SK-N-DZ (cell line): ENCODE results near the gene YLPM1.

ENCODE experiments used
- DNase-seq: peaks from one replicate; pipeline ENCODE4 v3.0.0-alpha.2; 2015; ENCODE audit warnings: low spot score

The YLPM1 gene

DNA sequence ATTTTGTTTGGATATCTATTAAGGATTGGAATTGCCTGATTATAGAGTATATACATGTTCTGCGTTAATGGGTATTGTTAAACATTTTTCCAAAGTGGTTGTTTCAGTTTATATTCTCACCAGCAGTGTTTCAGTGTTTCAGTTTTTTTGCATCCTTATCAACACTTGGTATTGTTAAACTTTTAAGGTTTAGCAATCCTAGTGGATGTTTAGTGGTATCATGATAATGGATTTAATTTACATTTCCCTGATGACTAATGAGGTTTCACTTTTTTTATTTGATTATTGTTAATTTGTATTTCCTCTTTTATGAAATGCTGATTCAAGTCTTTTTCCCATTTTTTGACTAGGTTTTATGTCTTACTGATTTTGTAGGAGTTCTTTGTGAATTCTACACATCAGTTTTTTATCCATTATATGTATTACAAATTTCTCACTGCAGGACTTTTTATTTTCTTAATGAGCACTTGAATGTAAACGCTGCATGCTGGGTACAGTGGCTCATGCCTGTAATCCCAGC lies 23.7 kb downstream of the YLPM1 start:
- DNase-seq = no peak

DNA sequence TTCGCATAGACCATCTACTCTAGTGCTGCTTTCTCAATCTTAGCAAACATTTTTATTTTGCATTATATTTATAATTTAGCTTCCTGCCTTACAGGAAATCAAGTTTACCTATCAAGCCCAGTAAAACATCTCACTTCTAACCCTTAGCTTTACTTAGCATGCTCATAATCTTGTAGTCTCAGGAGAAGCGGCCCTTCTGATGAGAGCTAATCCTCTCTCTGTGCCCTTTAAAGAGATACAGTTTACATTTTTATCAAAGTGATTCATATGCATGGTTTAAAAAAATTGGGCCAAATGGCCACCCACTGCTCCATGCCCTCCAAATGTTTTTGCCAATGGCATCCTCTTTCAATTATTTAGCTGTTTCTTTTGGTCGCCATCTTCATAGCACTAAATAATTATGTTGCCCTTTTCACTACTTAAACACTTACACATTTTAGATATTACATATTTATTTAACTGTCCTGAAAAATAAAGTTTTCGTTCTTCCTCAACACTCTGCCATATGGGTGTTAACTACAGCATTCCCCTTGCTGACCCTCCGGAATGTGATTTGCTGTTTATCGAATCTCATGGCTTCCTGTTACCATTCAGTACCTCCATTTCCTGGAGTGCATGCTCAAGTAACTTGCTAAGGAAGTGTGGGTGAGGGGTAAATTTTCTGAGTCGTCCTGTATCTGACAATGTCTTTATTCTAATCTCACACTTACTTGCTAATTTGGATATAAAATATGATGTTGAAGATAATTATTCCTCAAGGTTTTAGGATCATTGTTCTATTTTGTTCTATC lies 29.3 kb downstream of the YLPM1 start:
- DNase-seq = no peak

DNA sequence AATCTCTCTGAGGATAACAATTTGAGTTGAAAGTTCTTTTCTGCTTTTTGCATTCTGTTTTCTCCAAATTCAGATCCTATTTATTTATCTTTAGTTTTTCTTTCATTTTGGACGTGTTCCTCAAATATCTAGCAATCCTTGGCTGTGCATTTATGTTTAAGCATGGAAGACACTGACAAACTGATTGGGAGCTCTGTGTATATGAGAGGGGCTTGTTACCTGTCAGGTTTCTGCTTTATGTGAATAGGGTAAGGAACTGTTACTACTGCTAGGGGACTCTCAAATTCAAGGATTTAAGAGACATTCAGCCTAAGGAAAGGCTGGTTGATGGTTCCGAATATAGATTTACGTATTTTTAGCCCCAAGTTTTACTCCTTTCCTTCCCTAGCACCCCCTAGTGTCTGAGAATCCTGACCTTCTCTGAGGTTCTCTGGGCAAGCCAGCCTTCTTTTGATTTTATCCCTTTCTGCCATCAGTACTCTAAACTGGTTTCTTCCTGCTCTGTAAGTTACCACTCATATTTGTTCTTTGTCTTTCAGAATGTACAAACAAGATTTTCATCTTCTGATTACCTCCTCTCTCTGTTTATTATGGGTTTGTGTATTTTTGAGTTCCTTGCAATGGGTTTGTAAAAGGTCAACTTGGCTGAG lies 30.5 kb downstream of the YLPM1 start:
- DNase-seq = no peak

DNA sequence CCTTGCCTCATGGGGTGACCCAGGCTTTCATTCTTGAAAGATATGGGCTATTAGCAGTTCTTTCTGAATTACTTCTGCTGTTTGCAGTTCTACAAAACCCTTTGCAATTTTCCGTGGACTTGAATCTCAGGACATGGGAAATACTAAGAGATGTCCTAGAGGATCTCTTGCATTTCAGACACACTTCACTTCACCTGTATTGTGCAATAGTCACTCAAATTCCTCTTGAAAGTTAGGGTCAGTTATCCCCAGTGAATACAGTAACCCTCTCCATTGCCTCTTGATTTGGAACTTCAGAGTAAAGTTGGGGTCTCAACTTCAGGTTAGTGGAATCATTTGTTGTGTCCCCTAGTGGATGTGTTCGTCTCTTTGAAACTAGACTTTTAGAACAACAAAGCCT lies 31.8 kb downstream of the YLPM1 start:
- no peak for DNase-seq

DNA sequence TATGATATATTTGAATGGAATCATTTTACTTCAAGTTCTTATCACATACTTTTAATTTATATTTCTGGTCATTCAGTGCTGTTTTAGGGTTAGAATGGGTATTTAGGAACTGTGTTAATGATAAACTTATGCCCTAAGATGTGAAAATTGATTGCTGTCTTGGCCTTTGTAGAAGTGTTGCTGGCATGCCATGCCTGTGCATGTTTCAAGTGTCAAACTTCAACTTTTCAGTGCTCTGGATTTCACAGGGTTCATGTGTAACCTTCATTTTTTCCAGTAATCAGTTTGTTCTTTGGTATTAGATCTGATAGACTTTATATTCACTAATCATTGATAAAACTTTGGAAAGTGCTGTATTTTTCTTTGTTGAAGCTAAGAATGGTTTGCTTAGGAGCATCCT lies 36.6 kb downstream of the YLPM1 start:
- no peak for DNase-seq

DNA sequence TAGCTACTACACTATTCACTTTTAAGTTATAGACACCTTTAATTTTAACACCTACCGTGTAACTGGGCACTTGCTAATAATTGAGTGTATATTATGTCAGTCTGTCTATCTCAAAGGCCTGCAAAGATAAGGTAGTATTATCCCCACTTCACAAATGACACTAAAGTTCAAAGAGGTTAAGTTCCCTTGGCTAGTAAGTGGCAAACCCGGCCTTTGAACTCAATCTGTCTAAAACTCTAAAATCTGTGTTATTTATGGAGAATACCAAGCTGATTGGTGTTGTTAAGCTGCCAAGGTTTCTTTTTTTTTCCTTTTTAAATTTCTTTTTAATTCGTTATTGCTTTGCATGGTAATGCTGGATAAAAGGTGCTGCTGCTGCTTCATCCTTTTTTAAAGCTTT lies 37.7 kb downstream of the YLPM1 start:
- no peak for DNase-seq

DNA sequence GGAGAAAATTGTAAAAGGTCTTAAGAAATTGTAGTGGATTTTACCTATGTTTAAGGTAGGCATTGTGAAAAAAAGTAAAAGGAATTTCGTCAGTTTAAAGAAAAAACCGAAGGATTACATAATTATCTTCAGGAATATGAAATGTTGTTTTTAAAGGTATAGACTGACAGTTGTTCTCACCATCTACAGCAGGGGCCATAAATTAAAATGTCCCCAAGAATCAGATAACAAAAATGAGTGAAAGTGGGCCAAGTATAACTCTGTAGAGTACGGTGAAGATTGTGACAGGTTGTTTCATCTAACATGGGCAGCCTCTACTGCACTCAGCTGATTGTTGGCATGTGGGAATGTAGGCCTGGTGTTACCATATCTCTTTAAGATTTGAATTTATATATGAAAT lies 38.3 kb downstream of the YLPM1 start:
- no peak for DNase-seq

DNA sequence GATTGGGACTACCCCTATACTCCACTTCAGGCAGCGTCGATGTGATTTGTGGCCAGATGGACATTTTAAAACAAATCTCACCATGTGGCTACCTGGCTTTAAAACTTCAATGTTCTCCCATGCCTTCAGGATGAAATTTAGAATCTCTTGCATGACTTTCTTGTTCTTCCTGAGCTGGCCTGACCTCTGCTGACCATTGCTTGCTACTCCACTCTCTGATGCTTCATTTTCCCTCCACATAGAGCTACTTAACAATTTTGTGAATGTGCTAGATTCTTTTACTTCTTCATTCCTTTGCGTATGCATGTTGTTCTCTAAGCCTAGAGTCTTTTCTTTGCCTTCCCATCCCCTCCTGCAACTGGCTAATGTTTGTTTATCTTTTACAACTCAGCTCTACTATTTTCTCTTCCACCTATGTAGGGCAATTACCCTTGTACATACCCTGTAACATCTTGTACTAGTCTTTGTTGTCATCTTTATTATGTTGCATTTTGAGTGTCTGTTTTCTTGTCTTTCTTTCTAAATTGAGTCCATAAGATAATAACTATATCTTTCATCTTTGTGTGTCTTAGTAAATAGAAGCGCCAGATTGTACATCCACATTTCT lies 41.2 kb downstream of the YLPM1 start:
- DNase-seq = no peak

DNA sequence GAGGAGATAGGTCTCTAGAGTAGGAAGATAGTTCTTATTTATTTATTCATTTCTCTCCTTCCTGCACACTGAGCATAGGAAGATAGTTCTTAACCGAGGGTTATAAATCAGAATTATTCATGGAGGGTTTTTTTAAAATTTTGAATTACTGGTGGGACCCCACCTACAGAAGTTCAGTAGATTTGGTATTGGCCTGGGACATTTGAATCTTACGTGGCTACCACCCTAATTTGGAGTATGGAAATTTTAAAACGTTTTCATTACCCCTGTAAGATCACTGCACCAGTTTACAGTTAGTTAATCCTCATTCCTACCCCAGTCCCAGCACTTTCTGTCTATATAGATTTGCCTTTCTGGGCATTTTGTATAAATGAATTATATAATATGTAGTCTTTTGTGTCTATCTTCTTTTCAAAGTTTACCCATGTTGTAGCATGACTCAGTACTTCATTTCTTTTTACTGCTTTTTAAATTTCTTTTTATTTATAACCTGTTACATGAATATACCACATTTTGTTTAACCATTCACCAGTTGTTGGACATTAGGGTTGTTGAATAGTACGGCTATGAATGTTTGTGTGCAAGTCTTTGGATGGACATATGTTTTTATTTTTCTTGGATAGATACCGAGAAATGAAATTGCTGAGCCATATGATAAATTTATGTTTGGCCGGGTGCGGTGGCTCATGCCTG lies 44.9 kb downstream of the YLPM1 start:
- DNase-seq = no peak

DNA sequence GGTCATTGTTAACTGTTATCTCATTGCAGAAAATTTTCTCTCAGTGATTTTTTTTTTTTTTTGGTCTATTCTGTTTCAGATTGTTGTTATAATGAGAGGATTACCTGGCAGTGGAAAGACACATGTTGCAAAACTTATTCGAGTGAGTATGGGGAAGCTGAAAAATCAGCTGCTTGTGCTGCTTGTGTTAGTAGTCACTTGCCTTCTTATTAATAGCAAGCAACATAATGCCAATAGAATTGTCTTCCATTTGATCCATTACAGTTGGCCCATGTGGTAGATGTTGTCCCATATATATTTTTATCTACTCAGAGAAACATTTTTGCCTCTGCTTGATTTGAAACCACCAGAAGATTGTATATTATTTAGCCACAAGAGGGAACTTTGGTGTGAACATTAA lies 53.0 kb downstream of the YLPM1 start:
- DNase-seq = no peak

DNA sequence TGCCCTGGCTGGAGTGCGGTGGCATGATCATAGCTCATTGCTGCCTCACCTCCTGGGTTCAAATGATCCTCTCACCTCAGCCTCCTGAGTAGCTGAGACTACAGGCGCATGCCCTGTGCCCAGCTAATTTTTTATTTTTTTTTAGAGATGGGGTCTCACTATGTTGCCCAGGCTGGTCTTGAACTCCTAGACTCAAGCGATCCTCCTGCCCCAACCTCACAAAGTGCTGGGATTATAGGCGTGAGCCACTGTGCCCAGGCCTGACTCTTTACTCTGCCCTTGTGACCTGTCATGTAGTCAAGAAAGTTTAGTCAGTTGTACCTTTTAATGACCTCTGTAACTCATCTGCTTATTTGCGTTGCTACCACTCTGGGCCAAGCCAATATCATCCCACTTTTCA lies 57.2 kb downstream of the YLPM1 start:
- DNase-seq = no peak

DNA sequence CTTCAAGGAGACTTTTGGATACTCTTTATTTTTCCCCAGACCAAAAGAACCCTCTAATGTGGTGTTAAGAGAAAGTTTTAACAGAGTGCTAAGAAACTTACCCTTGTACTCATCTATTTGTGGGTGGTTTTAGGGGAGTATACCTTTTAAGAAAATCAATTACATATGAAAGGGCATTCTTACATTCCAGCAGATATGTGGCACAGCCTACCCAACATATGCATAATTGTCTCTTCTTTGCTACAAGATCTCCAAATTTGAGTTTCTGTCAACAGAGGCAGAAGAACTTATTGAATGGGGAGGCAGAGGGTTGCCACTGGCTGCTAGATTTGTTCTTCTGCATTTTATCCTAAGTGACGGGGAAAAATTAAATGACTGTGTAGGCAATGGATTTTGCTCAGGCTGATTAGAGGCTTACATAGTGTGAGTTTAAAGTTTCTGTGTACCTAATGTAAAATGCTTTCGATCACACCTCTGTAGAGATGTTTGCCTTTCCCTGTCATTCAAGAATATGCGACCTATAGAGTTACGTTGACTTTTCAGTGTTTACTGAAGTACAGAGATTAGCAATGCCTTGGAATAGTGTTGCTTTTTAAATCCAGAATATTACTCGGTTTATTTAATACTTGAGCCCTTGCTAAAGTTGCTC lies 58.3 kb downstream of the YLPM1 start:
- no peak for DNase-seq

DNA sequence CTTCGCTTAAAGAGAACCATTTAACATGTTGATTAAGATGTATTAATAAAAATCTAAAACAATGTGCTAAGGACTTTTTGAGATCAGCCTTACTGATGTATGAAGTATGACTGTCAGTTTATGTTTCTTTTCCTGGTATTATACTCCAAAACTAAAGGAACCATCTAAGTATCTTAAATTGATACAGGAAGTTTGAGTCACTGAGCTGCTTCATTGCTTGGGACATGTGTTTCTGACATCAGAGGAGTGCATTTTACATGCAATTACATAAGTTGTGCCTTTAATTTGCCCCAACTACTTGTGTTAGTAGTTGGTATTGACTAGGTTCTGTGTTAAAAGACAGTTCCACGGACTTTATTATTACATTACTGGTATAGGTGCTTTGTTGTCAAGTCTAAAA lies 61.9 kb downstream of the YLPM1 start:
- no peak for DNase-seq

DNA sequence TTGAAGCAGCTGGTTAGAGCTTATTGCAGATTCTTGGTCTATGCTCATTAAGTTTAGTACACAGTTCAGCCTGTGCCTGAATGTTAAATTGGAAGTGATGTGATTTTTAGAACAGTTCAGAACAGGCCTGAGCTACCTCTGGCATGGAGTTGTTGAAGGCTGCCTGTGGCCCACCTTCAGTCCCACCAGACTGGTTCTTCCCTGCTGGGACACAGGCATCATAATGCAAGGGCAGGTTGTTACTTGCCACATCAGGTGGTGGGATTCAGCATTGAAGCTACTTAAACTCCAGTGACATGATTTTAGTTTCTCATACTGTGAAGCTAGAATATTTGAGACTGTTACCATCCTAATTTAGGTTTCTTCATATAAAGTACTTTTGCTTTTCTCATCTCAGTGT lies 63.5 kb downstream of the YLPM1 start:
- no peak for DNase-seq

DNA sequence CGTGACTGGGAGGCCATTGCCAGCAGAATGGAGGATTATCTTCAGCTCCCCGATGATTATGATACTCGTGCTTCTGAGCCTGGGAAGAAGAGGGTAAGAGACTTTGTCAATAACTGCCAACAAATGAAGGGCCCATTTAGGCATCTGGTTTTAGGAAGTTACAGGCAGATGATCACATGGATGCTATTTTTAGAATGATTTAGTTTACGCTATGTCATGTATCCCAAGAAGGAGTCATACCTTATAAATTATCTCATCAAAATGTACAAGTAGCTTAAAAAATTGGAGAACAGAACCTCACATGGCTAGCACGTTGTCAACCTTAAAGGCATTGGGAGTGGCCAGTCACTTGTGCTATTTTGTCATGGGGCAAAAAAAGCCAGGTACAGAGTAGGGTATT lies 66.1 kb downstream of the YLPM1 start:
- DNase-seq = no peak

DNA sequence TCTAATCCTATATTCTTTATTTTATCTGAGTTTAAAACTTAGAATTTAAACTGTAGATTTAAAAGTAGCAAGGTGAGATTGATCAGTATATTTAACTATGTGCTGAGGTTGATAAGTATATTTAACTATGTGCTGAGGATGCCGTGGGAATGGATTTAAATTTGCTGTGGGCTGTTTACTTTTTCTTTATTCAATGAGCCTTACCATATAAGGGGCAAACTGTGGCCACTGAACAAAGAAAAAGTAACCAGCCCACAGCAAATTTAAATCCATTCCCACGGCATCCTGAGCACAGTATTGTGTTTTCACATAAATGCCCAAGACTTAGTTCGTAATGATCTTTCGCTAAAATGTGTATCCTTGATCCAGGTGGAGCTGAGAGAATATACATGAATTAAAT lies 69.7 kb downstream of the YLPM1 start:
- DNase-seq = no peak

DNA sequence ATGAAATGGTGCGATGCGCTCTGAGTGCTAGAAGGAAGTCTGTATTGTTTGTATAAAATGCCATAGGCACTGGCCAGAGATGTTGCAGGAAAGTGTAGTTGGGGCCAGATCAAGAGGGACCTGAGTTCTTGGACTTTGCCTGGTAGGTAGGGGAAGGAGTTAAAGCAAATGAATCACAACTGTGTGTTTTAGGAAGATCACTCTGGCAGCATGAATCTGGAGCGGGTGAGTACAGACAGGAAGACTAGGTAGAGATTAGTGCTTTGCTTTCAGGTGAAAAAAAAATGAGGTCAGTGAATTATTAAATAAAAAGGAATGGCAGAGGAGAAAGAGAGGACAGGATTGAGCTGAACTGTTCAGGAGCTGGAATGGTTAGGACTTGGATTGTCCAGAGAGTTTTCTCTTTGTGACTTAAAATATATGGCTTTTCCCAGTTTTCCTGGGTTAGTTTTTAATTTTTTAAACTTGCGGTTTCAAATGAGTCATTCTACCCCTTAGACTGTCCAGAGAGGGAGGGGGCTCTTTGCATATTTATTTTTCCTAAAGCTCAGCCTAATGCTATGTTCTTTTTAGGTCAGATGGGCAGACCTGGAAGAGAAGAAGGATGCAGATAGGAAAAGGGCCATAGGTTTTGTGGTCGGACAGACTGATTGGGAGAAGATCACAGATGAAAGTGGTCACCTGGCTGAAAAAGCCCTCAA lies 71.7 kb downstream of the YLPM1 start:
- no peak for DNase-seq

DNA sequence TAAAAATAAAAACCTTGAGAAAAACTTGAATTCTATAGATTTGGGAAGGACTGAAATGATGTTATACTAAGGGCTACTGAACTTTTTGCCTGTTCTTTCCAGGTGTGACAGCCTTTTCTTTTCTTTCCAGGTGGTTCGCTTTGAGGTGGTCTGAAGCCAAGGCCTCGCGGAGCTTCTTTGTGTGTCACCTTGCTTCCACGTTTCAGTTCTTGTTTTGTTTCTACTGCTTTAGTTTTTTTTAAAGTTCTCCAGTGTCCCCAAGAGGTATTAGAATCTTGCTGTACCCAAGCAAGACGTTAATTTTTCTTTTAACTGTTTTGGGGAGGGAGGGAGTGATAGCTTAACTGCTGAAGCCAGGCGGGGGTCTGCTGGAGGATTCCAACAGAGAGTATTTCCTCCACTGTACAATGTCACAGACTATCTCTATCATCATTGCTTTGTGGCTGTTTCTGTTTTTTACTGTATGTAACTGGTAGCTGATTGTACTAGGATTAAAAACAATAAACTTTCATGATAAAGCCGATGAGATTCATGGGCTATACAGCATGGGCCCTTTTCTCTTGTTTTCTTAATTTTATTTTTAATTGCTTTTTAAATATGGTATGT lies 72.6 kb downstream of the YLPM1 start:
- no peak for DNase-seq

DNA sequence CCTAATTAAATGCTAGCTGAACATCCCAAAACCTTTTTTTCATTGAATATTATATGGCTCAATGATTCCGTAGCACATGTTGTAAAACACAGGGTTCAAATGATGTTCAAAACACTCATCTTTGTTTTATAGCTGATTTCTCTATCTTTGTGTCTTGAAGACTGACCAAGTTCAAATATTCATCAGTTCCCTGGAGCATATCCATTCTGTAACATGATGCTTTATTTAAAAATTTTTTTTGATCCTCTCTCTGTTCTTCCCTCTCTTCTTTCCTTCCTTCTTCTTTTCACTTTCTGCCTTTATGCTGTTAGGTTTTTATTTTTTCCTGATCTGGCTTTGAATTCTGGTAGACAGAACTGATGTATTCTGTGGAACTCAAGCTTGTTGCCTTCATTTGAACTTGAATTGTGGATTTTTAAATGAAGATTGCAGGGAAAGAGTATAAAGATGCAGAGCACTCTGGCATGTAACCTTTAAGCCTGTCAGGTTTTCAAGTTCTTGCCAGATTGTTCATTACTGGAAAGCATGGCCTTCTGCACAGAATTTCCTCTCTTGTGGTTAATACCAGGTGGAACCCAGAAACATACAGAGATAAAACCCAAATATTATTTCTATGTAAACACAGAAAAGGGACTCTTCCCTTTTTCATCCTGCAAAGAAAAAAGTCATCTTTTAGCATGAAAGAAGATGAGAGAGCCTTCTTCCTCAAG lies 73.3 kb downstream of the YLPM1 start:
- DNase-seq = no peak

DNA sequence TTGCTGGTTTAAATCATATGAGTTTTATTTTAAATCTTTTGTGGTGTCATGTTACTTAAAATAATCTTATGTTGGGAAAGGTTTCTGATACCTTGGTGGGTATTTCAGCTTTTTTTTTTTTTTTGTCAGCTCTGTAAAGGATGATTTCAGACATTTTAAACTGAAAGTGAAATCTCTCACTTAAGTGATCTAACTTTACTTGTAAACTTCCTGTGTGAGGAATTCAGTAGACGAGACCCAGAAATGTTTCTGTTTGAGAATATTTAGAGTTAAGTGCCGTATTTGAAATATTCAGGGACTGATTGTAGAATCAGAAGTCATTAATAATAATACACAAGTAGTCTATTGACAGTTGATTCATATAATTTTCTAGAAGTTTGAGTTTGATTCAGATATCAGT lies 75.0 kb downstream of the YLPM1 start:
- DNase-seq = no peak
